ENCODE results near the gene PRKD2.
"Not testable (repeated sequence)": the region's sequence is repeated elsewhere in the genome, so short reads cannot be mapped to it uniquely, and the experiment has no call there.

The PRKD2 gene

GRCh38 chr19:46723023-46723461 is 6.1 kb upstream of the PRKD2 start:
- no peak for DNase-seq

DNA sequence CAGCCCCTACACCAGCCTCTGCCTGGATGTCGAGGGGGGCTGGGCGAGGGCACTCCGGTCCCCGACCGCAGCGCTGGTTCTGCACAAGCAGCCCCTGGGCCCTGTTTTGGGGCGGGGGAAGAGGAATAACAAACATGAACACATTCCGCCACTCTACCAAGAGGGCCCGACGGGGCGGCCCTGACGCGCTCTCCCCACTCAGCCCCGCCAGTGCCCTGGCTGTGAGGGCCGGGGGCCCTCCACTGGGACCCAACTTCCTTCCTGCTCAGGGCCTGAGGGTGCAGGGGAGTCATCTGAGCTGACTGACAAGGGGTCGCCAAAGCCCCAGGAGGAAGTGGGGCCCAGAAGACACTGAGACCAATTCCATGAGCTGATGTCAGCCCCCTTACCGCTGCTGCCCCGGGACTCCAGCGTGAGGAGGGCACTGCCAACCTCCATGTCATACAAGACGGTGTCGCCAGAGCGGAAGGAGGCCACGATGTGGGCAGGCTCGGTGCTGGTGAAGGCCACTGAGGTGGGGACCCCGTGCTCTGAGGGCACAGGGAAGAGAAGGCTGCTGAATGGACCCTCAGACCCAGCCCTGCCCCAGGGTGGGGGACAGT is 5.6 kb upstream of the PRKD2 start:
- no peak for DNase-seq

GRCh38 chr19:46722004-46722380 is 5.1 kb upstream of the PRKD2 start:
- DNase-seq: no peak

DNA sequence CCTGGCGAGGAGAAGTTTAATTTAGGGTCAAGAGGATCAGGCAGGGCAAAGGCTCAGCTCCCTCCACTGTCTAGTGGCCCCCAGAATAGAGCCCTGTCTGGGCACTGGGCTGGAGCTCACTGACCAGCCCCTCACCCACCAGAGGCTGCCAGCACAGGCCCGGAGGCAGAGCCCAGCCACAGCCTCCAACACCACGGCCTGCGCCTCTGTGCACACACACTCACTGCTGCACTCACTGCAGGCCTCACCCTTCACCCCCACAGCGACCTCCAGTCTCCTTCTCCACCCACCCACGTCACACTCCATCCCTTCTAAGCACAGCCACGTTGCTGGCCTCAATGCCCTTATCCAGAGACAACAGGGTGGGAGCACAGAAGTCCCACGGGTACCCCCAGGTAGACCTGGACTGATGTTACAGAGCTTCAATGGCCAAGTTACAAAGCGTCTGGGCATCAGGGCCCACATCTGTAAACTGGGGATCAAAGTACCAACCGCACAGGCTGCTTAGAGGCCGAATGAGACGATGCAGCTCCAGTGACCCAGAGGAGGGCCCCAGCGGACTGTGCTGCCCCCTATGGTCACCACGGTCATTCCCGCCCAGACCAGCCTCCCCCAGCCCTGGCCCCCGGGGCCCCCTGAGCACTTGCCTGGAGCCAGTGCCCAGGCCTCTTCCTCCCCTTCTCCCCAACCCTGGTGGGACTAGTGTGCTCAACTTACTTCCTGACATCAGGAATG is 4.5 kb upstream of the PRKD2 start:
- DNase-seq: no peak

DNA sequence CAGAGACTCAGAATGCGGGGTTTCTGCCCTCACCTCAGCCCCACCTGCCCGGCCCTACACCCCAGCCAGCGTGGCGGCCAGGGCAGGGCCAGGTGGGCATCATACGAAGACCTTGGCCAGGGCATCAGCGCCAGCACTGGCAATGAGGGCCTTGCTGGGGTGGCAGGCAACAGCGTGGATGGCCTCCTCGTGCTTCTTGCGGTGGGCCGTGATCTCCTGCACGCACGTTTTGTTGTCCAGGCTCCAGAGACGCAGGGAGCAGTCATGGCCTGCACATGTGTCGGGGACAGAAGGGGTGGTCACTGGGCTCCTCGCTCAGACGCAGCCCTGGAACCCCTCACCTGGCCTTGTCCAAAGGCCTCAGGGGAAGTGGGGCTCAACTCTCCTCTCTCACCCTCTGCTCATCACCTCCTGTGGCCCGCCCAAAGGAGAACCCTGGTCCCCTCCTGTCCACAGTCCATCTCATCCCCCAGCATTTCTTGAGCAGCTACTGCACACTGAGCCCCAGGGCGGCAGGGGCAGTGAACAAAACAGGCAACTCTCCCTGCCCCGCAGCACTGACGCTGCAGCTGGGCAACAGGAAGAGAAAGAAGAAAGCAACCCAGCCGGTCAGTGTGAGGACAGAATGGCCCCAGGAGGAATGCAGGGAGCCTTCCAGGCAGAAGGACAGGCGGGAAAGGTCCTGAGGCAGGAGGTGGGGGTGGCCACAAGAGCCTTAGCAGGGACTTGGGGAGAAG is 3.8 kb upstream of the PRKD2 start:
- no peak for DNase-seq

DNA sequence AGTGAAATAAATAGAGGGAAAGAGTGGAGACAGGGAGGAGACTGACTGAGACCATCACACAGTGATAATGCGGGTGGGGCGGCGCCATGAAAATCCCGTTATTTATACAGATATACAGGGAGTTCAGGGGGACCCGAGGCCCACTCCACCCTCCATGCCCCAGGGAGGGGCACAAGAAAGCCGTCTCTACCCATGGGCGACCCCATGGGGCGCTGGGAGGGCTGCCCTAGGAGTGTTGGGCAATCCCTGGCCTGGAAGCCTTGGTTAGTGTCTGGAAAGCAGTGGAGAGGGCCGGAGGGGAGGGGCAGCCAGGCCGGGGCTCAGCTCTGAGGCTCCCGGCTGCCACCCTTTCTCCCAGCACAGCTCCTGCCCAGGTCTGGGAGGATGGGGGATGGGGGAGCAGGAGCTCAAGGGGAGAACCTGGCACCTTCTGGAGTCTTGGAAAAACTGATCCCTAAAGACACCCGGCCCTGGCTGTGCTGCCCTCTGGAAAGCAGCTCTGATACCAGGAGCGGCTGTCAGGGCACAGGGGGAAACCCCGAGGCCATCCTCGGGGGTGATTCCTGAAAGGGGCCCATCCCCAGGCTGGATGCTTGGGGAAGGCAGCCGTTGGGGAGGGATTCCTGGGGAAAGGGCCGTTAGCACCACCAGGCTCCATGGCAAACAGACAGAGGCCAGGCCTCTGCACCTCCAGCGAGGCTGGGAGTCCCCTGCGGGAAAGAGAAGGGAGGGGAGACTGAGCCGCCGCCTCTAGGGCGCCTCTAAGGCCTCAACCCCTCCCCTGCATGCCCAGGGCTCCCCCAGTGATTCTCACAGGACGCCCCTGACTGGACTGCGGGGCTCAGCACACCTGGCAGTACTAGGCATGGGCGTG is 3.0 kb upstream of the PRKD2 start:
- no peak for DNase-seq

DNA sequence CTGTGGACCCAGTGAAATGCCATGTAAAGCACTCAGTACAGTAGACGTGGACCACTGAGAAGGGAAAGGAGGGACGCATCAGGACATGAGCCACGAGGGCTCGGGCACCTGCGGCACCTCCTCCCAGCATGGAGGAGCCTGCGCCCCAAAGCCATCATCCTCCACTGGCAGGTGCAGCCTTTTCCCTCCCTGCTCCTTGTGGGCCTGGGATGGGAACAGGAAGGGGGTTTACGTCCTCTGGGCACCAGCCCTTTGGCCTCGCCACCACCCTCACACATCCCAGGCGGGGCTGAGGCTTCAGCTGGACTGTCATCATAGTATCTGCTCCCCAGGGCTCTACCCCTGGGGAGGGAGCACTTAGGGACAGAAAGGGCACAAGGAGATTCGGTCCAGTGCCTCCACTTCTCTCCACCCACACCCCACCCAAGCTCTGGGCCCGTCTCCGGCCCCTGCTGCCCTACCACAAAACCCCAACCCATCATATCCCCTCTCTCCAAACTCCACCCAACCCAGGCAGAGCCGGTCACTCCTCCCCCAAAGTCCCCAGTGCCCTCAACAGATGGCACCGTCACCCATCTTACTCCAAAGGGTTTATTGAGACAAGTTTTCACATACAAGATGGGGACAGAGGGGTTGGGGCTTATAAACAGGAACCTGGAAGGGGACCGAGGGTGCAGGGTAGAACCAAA is 2.2 kb upstream of the PRKD2 start:
- DNase-seq: no peak

GRCh38 chr19:46718157-46718933 is 1.4 kb upstream of the PRKD2 start:
- peak; percentile 67 for DNase-seq

GRCh38 chr19:46717716-46718143 is 816 bp upstream of the PRKD2 start:
- DNase-seq: peak; percentile 22

DNA sequence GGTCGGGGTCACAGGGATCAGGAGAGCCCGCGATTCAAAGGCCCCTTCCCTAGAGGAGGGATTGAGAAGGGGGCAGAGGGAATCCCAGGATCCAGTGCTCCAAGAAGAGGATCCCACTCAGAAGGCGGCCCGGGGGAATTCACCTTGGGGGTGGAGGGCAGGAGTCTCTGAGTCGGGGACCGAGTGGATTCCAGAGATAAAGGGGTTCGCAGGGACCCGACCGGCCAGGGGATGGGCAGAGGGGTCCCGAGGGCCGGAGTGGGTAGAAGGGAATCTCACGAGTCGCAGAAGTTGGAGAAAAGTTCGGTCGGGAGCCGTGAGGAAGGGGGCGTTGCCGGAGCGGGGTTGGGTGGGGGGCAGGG is 261 bp downstream of the PRKD2 start:
- no peak for DNase-seq

DNA sequence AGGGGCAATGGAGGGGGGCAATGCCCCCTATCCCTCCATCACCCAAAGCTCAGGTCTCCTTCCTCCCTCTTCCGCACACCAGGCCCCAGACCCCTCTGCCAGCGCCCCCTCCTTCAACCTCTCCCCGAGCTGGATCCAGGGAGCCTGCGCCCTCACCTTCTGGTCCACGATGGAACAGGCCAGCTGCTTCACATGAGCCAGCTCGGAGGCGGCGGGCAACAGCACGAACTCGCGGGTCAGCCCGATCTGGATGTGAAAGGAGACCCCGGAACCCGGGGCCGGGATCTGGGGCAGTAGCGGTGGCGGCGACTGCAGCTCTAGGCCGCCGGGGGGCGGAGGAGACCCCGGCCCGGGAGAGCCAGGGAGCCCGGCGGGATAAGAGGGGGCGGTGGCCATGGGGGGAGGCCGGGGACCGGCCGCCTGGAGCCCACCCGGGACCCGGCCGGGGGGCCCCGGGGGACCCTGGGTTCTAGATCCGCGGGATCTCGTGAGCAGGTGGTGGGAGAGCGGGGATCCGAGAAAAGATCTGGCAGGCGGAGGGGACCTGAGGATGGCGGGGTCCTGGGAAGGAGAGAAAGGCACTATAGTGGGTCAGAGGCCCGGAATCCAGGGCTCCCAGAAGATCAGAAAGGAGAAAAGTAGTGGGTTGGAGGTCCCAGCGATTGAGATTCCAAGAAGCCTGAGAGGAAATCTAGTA is 791 bp downstream of the PRKD2 start:
- DNase-seq: no peak

GRCh38 chr19:46715620-46715974 is 1.3 kb downstream of the PRKD2 start:
- no peak for DNase-seq

DNA sequence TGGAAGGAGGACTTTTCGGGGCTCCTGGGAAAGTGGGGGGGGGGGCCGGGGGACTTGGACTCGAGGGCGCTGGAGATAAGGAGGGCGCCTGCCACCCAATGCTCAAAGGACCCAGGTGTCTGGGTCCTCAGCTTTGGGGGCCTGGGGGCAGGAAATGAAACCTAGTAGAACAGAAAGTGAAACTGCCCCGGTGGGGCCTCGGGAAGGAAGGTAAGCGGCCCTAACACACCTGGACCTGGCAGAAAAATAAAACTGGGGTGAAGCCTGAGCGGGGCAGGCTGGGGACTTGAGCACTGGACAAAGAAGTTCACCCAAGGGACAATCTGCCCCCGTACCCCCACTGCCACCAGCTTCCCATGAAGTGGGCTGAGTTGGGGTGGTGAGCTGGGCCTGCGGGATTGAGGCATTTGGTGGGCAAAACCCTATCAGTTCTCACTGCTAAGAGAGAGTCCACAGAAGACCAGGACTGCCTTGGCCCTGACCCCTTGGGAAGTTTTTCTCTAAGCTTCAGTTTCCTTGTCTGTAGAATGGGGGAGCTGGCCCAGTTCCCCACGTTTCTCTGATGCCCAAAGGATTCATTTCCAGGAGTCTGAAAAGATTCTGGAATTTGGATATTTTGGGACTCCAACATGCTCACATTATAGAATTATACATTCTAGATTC is 2.3 kb downstream of the PRKD2 start:
- DNase-seq: peak; percentile 70

DNA sequence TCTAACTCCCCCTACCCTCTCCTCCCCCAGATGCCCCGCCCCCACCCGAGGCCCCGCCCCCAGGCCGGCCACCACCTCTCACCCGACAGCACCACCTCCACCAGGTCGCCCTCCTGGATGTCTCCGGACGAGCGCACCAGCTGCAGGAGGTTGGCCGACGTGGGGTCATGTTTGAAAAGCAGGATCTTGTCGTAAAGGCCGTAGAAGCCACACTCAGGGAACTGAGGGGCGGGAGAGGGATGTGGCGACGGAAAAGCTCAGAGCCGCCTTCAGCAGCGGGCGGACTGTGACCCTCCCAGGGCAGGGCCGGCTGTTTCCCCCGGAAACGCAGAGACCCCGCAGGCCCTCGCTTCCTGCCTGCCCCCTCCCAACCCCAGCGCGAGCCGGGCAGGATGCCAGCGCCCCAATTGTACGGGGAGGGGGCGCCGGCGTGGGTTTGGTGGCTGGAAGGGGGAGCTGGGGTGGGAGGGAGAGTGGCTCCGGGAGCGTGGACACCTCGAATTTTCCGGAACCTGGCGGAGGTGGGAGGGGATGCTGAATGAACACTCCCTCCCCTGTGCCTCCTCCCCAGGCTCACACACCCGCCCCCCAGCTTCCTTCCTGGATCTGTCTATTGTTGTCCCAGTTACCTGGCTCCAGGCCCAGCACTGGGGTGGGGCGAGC is 3.0 kb downstream of the PRKD2 start:
- peak; percentile 76 for DNase-seq

- DNase-seq: not testable (repeated sequence)
Measured at GRCh38 chr19:46712768-46713338, 4.1 kb downstream of the PRKD2 start.

- no peak for DNase-seq
Measured at GRCh38 chr19:46710687-46711086, 6.2 kb downstream of the PRKD2 start.

GRCh38 chr19:46704379-46705076 is 12.4 kb downstream of the PRKD2 start:
- peak; percentile 92 for DNase-seq

DNA sequence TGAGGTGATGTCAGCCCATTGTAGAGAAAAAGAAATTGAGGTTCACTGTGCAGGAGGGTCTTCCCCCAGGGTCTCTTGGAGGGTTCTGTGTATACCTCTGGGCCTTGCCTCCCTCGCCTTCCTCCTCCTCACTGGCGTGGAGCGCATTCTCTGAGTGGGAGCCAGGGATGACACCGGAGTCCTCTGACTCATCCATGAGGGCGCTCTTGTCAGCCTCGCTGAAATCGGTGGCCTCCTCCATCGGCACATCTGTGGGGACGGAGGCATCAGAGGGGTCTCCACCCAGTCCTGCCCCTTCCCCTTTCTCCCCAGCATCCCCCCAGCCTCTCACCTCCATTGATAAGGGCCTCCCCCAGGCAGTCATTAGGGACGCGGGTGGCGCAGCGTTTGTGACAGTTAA is 16.2 kb downstream of the PRKD2 start:
- DNase-seq: no peak

Data from activated gamma-delta T cell treated with Interleukin-2 at 50 U/mL for 16 hours (primary cell).